Liver (tissue), 9 donors: ENCODE results near the gene DHX35. TPM values are rescaled to one million over a fixed set of nuclear protein-coding genes. Genes with fewer than 3 reads are reported as not detected.

Source experiments
- DNase-seq: peaks from one replicate; pipeline ENCODE4 v3.0.0-alpha.2; 2017; ENCODE audit warnings: low spot score
- H3K27ac ChIP-seq, 2 donors: one replicate each; pipeline ENCODE4 v1.7.0; 2013; ENCODE audit warnings: inconsistent platforms in 2 of 2, low read length in 2 of 2, control low read depth in 1 of 2, low read depth in 1 of 2, mild to moderate bottlenecking in 1 of 2
- H3K27me3 ChIP-seq, 4 donors: one replicate each; pipeline versions ENCODE4 v1.6.1 to v1.7.0; 2013; ENCODE audit warnings: low read length in 3 of 4, inconsistent platforms in 1 of 4, mild to moderate bottlenecking in 1 of 4, moderate library complexity in 1 of 4; ENCODE audit not compliant: control insufficient read depth in 4 of 4, insufficient read depth in 4 of 4
- H3K36me3 ChIP-seq, 4 donors: one replicate each; pipeline versions ENCODE4 v1.6.1 to v1.7.0; 2013; ENCODE audit warnings: low read length in 3 of 4, mild to moderate bottlenecking in 3 of 4, low read depth in 1 of 4, moderate library complexity in 1 of 4; ENCODE audit not compliant: control insufficient read depth in 4 of 4, insufficient read depth in 3 of 4
- H3K4me1 ChIP-seq, 4 donors: one replicate each; pipeline versions ENCODE4 v1.6.1 to v1.7.0; 2013; ENCODE audit warnings: low read length in 3 of 4, mild to moderate bottlenecking in 3 of 4, moderate library complexity in 1 of 4; ENCODE audit not compliant: control insufficient read depth in 4 of 4, insufficient read depth in 4 of 4
- H3K4me3 ChIP-seq, 3 donors: one replicate each; pipeline versions ENCODE4 v1.6.1 to v1.7.0; 2013; ENCODE audit warnings: low read length in 3 of 3, control low read depth in 1 of 3, low read depth in 1 of 3, mild to moderate bottlenecking in 1 of 3
- H3K9ac ChIP-seq, 2 donors: one replicate each; pipeline ENCODE4 v1.7.0; 2013; ENCODE audit warnings: low read length in 2 of 2, mild to moderate bottlenecking in 2 of 2, moderate library complexity in 2 of 2, control low read depth in 1 of 2, low read depth in 1 of 2
- H3K9me3 ChIP-seq, 4 donors: one replicate each; pipeline versions ENCODE4 v1.6.1 to v1.7.0; 2013; ENCODE audit warnings: low read length in 3 of 4; ENCODE audit not compliant: control insufficient read depth in 4 of 4
- EGR1 ChIP-seq, 2 donors: IDR thresholded peaks; 2 replicates each; pipeline ENCODE4 v1.6.1; 2016 to 2018; ENCODE audit warnings: antibody characterized with exemption in 2 of 2, low read depth in 2 of 2
- FOXA1 ChIP-seq: IDR thresholded peaks from 2 replicates; pipeline ENCODE4 v1.6.1; 2016; ENCODE audit warnings: antibody characterized with exemption
- HNF4A ChIP-seq, 2 donors: conservative IDR thresholded peaks; 2 replicates each; pipeline ENCODE4 v1.6.1; 2016; ENCODE audit warnings: antibody characterized with exemption in 2 of 2, mild to moderate bottlenecking in 2 of 2
- HNF4G ChIP-seq: IDR thresholded peaks from 2 replicates; pipeline ENCODE4 v1.6.1; 2016; ENCODE audit warnings: antibody characterized with exemption
- JUND ChIP-seq, 2 donors: IDR thresholded peaks; 2 replicates each; pipeline ENCODE4 v1.6.1; 2016; ENCODE audit warnings: antibody characterized with exemption in 2 of 2
- NR2F2 ChIP-seq: IDR thresholded peaks from 2 replicates; pipeline ENCODE4 v1.6.1; 2016; ENCODE audit warnings: antibody characterized with exemption
- RXRA ChIP-seq, 2 donors: IDR thresholded peaks; 2 replicates each; pipeline ENCODE4 v1.6.1; 2017 to 2018; ENCODE audit warnings: antibody characterized with exemption in 2 of 2, mild to moderate bottlenecking in 1 of 2
- TAF1 ChIP-seq: conservative IDR thresholded peaks from 2 replicates; pipeline ENCODE4 v1.6.1; 2016; ENCODE audit warnings: antibody characterized with exemption, mild to moderate bottlenecking
- YY1 ChIP-seq: IDR thresholded peaks from 2 replicates; pipeline ENCODE4 v1.6.1; 2016; ENCODE audit warnings: antibody characterized with exemption, mild to moderate bottlenecking
- WGBS: extraction: QIAGEN DNeasy Blood & Tissue Kit; methylation state at CpG from one replicate; pipeline ENCODE4 v1.1.7; 2013; 5-methylcytosine and 5-hydroxymethylcytosine counted together
- polyA plus RNA-seq, 2 donors: library from polyadenylated mRNA; stranded (reverse) in 1 of 2; unstranded in 1 of 2; fragments of 200-250 nt in 1 of 2; fragments of >200 nt in 1 of 2; fragmentation: Nextera tagmentation in 1 of 2; extraction: Ambion mirVana in 1 of 2; gene quantifications; one replicate each; pipeline versions ENCODE4 v1.2.1 to v1.2.3, GENCODE V29; 2013 to 2015
- total RNA-seq, 2 donors: library from RNA; depleted of rRNA; stranded (reverse); fragments of >200 nt; gene quantifications; one replicate each; pipeline ENCODE4 v1.2.3, GENCODE V29; 2014
- TF ChIP-seq, protein P1 (sequence below): IDR thresholded peaks from 2 replicates; pipeline ENCODE4 v1.6.1; 2016; ENCODE audit warnings: antibody characterized with exemption
- TF ChIP-seq, protein P2 (sequence below): IDR thresholded peaks from 2 replicates; pipeline ENCODE4 v1.6.1; 2016; ENCODE audit warnings: antibody characterized with exemption
- TF ChIP-seq, protein P3 (sequence below): IDR thresholded peaks from 2 replicates; pipeline ENCODE4 v1.6.1; 2016; ENCODE audit warnings: antibody characterized with exemption, mild to moderate bottlenecking
- TF ChIP-seq, protein P4 (sequence below): fragments of 150-350 bp; IDR thresholded peaks from 2 replicates; pipeline ENCODE4 v1.5.1; 2017; ENCODE audit warnings: improper control_type of control experiment, low read depth, low read length; ENCODE audit not compliant: missing input control
- TF ChIP-seq, protein P5 (sequence below): IDR thresholded peaks from 2 replicates; pipeline ENCODE4 v1.6.1; 2016; ENCODE audit warnings: antibody characterized with exemption
- donor health status: healthy.
- donor health status: healthy.
- donor health status: healthy.
- donor health status: healthy.
- donor health status: healthy.

The DHX35 gene
- total and polyA plus RNA-seq, 4 donors = 2.7 to 10.6 (median 4.8) TPM

DNA sequence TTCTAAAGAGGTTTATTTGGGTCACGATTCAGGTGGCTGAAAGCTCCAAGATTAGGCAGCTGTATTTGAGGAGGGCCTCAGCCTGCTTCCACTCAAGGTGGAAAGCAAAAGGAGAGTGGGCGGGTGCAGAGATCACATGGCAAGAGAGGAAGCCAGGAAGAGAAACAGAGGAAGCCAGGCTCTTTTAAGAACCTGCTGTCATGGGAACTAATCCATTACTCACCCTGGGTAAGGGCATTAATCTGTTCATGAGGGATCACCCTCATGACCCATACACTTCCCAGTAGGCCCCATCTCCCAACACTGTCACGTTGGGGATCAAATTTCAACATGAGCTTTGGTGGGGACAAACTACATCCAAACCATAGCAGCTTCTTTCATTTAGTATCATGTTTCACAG, 53.9 kb downstream of the DHX35 start:
- peaks cover 4 to 30% (median 15%) of the 10 kb centered on the region in 4 donors for H3K36me3 ChIP-seq

DNA sequence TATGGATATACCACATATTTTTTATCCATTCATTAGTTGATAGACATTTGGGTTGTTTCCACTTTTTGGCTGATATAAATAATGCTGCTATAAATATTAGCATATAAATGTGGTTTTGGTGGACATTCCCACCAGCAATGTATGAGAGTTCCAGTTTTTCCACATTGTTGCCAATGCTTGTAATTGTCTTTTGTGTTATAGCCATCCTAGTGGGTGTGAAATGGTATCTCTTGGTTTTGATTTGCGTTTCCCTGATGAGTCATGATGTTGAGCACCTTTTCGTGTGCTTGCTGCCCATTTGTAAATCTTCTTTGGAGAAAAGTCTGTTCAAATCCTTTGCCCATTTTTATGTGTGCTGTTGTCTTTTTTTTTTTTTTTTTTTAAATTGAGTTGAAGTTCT, 54.4 kb downstream of the DHX35 start:
- Histone ChIP-seq H3K27me3 (no peaks in the 10 kb centered on the region), H3K4me1 (peaks cover 0 to 4% (median 0%) of the 10 kb centered on the region in 4 donors), H3K9ac (no peak overlapping the region), H3K4me3 (no peak overlapping the region), H3K9me3 (no peaks in the 10 kb centered on the region), H3K36me3 (peaks cover 4 to 32% (median 16%) of the 10 kb centered on the region in 4 donors), H3K27ac (no peak overlapping the region)
- no peak for TF ChIP-seq NR2F2
- TF ChIP-seq, protein P1, sequence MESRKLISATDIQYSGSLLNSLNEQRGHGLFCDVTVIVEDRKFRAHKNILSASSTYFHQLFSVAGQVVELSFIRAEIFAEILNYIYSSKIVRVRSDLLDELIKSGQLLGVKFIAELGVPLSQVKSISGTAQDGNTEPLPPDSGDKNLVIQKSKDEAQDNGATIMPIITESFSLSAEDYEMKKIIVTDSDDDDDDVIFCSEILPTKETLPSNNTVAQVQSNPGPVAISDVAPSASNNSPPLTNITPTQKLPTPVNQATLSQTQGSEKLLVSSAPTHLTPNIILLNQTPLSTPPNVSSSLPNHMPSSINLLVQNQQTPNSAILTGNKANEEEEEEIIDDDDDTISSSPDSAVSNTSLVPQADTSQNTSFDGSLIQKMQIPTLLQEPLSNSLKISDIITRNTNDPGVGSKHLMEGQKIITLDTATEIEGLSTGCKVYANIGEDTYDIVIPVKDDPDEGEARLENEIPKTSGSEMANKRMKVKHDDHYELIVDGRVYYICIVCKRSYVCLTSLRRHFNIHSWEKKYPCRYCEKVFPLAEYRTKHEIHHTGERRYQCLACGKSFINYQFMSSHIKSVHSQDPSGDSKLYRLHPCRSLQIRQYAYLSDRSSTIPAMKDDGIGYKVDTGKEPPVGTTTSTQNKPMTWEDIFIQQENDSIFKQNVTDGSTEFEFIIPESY = no peak
- no peak for DNase-seq
- 93% methylated on average over 2 of the region's 2 CpGs for WGBS

More for the DNA sequence above, 53.9 kb downstream of the DHX35 start:
- no peak overlapping the region for H3K9ac ChIP-seq
- H3K9me3 ChIP-seq = no peaks in the 10 kb centered on the region
- 94% methylated on average over 3 of the region's 3 CpGs for WGBS
- H3K27ac ChIP-seq = no peak overlapping the region
- TF ChIP-seq TAF1 (no peak), EGR1 (IDR thresholded peaks at IDR 0.05; ENCODE audit: low read depth in 2 of 2) (no peak), YY1 (no peak), HNF4A (conservative IDR thresholded peaks at IDR 0.05) (no peak), JUND (IDR thresholded peaks at IDR 0.05) (no peak), RXRA (IDR thresholded peaks at IDR 0.05) (no peak), NR2F2 (no peak), HNF4G (no peak), FOXA1 (no peak)
- TF ChIP-seq, protein P2, sequence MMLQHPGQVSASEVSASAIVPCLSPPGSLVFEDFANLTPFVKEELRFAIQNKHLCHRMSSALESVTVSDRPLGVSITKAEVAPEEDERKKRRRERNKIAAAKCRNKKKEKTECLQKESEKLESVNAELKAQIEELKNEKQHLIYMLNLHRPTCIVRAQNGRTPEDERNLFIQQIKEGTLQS = no peak
- TF ChIP-seq, protein P3, sequence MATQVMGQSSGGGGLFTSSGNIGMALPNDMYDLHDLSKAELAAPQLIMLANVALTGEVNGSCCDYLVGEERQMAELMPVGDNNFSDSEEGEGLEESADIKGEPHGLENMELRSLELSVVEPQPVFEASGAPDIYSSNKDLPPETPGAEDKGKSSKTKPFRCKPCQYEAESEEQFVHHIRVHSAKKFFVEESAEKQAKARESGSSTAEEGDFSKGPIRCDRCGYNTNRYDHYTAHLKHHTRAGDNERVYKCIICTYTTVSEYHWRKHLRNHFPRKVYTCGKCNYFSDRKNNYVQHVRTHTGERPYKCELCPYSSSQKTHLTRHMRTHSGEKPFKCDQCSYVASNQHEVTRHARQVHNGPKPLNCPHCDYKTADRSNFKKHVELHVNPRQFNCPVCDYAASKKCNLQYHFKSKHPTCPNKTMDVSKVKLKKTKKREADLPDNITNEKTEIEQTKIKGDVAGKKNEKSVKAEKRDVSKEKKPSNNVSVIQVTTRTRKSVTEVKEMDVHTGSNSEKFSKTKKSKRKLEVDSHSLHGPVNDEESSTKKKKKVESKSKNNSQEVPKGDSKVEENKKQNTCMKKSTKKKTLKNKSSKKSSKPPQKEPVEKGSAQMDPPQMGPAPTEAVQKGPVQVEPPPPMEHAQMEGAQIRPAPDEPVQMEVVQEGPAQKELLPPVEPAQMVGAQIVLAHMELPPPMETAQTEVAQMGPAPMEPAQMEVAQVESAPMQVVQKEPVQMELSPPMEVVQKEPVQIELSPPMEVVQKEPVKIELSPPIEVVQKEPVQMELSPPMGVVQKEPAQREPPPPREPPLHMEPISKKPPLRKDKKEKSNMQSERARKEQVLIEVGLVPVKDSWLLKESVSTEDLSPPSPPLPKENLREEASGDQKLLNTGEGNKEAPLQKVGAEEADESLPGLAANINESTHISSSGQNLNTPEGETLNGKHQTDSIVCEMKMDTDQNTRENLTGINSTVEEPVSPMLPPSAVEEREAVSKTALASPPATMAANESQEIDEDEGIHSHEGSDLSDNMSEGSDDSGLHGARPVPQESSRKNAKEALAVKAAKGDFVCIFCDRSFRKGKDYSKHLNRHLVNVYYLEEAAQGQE = no peak
- TF ChIP-seq, protein P4, sequence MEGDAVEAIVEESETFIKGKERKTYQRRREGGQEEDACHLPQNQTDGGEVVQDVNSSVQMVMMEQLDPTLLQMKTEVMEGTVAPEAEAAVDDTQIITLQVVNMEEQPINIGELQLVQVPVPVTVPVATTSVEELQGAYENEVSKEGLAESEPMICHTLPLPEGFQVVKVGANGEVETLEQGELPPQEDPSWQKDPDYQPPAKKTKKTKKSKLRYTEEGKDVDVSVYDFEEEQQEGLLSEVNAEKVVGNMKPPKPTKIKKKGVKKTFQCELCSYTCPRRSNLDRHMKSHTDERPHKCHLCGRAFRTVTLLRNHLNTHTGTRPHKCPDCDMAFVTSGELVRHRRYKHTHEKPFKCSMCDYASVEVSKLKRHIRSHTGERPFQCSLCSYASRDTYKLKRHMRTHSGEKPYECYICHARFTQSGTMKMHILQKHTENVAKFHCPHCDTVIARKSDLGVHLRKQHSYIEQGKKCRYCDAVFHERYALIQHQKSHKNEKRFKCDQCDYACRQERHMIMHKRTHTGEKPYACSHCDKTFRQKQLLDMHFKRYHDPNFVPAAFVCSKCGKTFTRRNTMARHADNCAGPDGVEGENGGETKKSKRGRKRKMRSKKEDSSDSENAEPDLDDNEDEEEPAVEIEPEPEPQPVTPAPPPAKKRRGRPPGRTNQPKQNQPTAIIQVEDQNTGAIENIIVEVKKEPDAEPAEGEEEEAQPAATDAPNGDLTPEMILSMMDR = no peak
- TF ChIP-seq, protein P5, sequence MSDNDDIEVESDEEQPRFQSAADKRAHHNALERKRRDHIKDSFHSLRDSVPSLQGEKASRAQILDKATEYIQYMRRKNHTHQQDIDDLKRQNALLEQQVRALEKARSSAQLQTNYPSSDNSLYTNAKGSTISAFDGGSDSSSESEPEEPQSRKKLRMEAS = no peak
- no peaks in the 10 kb centered on the region for H3K27me3 ChIP-seq
- no peak for DNase-seq
- H3K4me3 ChIP-seq = no peak overlapping the region
- H3K4me1 ChIP-seq = peaks cover 0 to 4% (median 0%) of the 10 kb centered on the region in 4 donors
